DMS79 (cell line): Measurements from ENCODE around the gene HOXB3.

Experiments used
- DNase-seq: peaks from one replicate; lab custom pipeline; 2025; lab: John Stamatoyannopoulos, UW

Gene HOXB3

GRCh38 chr17:48500435-48501426 is 89.3 kb downstream of the HOXB3 start:
- DNase-seq, result no peak

GRCh38 chr17:48499735-48500434 is 90.2 kb downstream of the HOXB3 start:
- no peak for DNase-seq

GRCh38 chr17:48499248-48499647 is 90.8 kb downstream of the HOXB3 start:
- DNase-seq, result no peak
